HEK293 (cell line): Measurements from ENCODE around the gene SMPD3.

ENCODE experiments used
- CTCF ChIA-PET: fragments of 350-600 bp; formaldehyde crosslinking; extraction: SDS; loops from one replicate; lab custom pipeline; 2021; ENCODE audit warnings: antibody characterized with exemption; lab: Yijun Ruan, JAX
- POLR2A ChIA-PET: fragments of 300-600 bp; formaldehyde crosslinking; extraction: SDS; loops from one replicate; lab custom pipeline; 2020; ENCODE audit warnings: antibody characterized with exemption, inconsistent platforms; lab: Yijun Ruan, JAX
- H3K27ac ChIP-seq: fragments of 200-500 bp; sonication (Bioruptor generic); 2 replicates; pipeline ENCODE4 v1.5.1; 2014; ENCODE audit warnings: low read depth, low read length, control low read depth, inconsistent platforms; ENCODE audit errors: extremely low read depth
- H3K36me3 ChIP-seq, 2 experiments: fragments of 200-500 bp in 1 of 2; sonication (Bioruptor generic) in 1 of 2; 1 replicate in 1 of 2; 2 replicates in 1 of 2; pipeline ENCODE4 v1.5.1; 2014 to 2017; ENCODE audit warnings: inconsistent platforms in 2 of 2, low read length in 2 of 2; ENCODE audit not compliant: control insufficient read depth in 2 of 2, insufficient read depth in 1 of 2
- H3K4me1 ChIP-seq: fragments of 200-500 bp; sonication (Bioruptor generic); 2 replicates; pipeline ENCODE4 v1.5.1; 2014; ENCODE audit warnings: mild to moderate bottlenecking, low read length, inconsistent platforms; ENCODE audit not compliant: control insufficient read depth, insufficient read depth
- H3K4me3 ChIP-seq: 2 replicates; pipeline ENCODE4 v1.5.1; 2011; ENCODE audit warnings: low read depth, mild to moderate bottlenecking, control low read depth, low read length, moderate library complexity
- H3K9me3 ChIP-seq: fragments of 200-500 bp; sonication (Bioruptor generic); 2 replicates; pipeline ENCODE4 v1.5.1; 2014; ENCODE audit warnings: low read depth, low read length, inconsistent platforms; ENCODE audit not compliant: control insufficient read depth, insufficient read depth
- KLF9 ChIP-seq: fragments of 450-650 bp; formaldehyde crosslinking; IDR thresholded peaks from 2 replicates; pipeline ENCODE4 v1.5.1; 2016; ENCODE audit warnings: missing biosample characterization, missing genetic modification characterization, low read depth
- PBX3 ChIP-seq: sonication (generic); formaldehyde crosslinking; IDR thresholded peaks from 2 replicates; pipeline ENCODE4 v1.8.1; 2022; ENCODE audit warnings: mild to moderate bottlenecking, moderate library complexity, missing genetic modification reagents
- ZBTB11 ChIP-seq: fragments of 450-650 bp; formaldehyde crosslinking; conservative IDR thresholded peaks from 2 replicates; pipeline ENCODE4 v1.5.1; 2016; ENCODE audit warnings: low read depth, missing biosample characterization, missing genetic modification characterization
- ZBTB17 ChIP-seq: fragments of 450-650 bp; formaldehyde crosslinking; IDR thresholded peaks from 2 replicates; pipeline ENCODE4 v1.5.1; 2016; ENCODE audit warnings: missing biosample characterization, missing genetic modification characterization
- ZFP69B ChIP-seq: fragments of 450-650 bp; formaldehyde crosslinking; IDR thresholded peaks from 2 replicates; pipeline ENCODE4 v1.5.1; 2016; ENCODE audit warnings: missing biosample characterization, missing genetic modification characterization
- ZNF132 ChIP-seq: fragments of 450-650 bp; formaldehyde crosslinking; IDR thresholded peaks from 2 replicates; pipeline ENCODE4 v1.5.1; 2017; ENCODE audit warnings: missing biosample characterization, missing genetic modification characterization, borderline replicate concordance
- ZNF16 ChIP-seq: fragments of 450-650 bp; formaldehyde crosslinking; IDR thresholded peaks from 2 replicates; pipeline ENCODE4 v1.5.1; 2016; ENCODE audit warnings: low read depth, missing biosample characterization, missing genetic modification characterization
- ZNF221 ChIP-seq: fragments of 450-650 bp; formaldehyde crosslinking; IDR thresholded peaks from 2 replicates; pipeline ENCODE4 v1.5.1; 2017; ENCODE audit warnings: missing biosample characterization, missing genetic modification characterization, borderline replicate concordance
- ZNF394 ChIP-seq: fragments of 450-650 bp; formaldehyde crosslinking; IDR thresholded peaks from 2 replicates; pipeline ENCODE4 v1.5.1; 2016; ENCODE audit warnings: missing biosample characterization, missing genetic modification characterization, mild to moderate bottlenecking, moderate library complexity, borderline replicate concordance
- ZNF423 ChIP-seq: fragments of 450-650 bp; formaldehyde crosslinking; IDR thresholded peaks from 2 replicates; pipeline ENCODE4 v1.5.1; 2016; ENCODE audit warnings: missing biosample characterization, missing genetic modification characterization
- ZNF518A ChIP-seq: fragments of 450-650 bp; formaldehyde crosslinking; conservative IDR thresholded peaks from 2 replicates; pipeline ENCODE4 v1.5.1; 2016; ENCODE audit warnings: low read depth, missing biosample characterization, missing genetic modification characterization
- ZNF548 ChIP-seq: fragments of 450-650 bp; formaldehyde crosslinking; IDR thresholded peaks from 2 replicates; pipeline ENCODE4 v1.5.1; 2016; ENCODE audit warnings: missing biosample characterization, missing genetic modification characterization
- ZNF621 ChIP-seq: fragments of 450-650 bp; formaldehyde crosslinking; IDR thresholded peaks from 2 replicates; pipeline ENCODE4 v1.5.1; 2017; ENCODE audit warnings: missing biosample characterization, missing genetic modification characterization
- ZNF629 ChIP-seq: fragments of 450-650 bp; formaldehyde crosslinking; IDR thresholded peaks from 2 replicates; pipeline ENCODE4 v1.5.1; 2017; ENCODE audit warnings: missing biosample characterization, missing genetic modification characterization
- ZNF677 ChIP-seq: fragments of 450-650 bp; IDR thresholded peaks from 2 replicates; pipeline ENCODE4 v1.5.0; 2018; ENCODE audit warnings: missing biosample characterization, mild to moderate bottlenecking, missing genetic modification characterization, moderate library complexity
- ZNF76 ChIP-seq: fragments of 450-650 bp; formaldehyde crosslinking; IDR thresholded peaks from 2 replicates; pipeline ENCODE4; 2016; ENCODE audit warnings: low read depth, missing biosample characterization, missing genetic modification characterization, borderline replicate concordance
- ZNF843 ChIP-seq: fragments of 450-650 bp; formaldehyde crosslinking; IDR thresholded peaks from 2 replicates; pipeline ENCODE4 v1.5.1; 2016; ENCODE audit warnings: missing biosample characterization, missing genetic modification characterization
- ZSCAN4 ChIP-seq: fragments of 450-650 bp; formaldehyde crosslinking; IDR thresholded peaks from 2 replicates; pipeline ENCODE4 v1.5.1; 2017; ENCODE audit warnings: missing biosample characterization, missing genetic modification characterization

Gene SMPD3

GRCh38 chr16:68450741-68451255 lies 2.5 kb upstream of the SMPD3 start:
- ChIA-PET CTCF (interaction anchor here (0.8 to 1.6 kb wide), 2 partner anchors 60 to 71 kb away, joined by 3 to 7 read pairs; no protein-coding TSS in a partner anchor), POLR2A (no interaction called here)
- Histone ChIP-seq H3K4me1 (no peaks in the 10 kb centered on the region), H3K4me3 (no peak overlapping the region), H3K27ac (no peak overlapping the region), H3K36me3 (no peaks in the 10 kb centered on the region), H3K9me3 (no peaks in the 10 kb centered on the region)
- TF ChIP-seq ZNF16 (no peak), ZFP69B (no peak), ZNF394 (tag by site-specific recombination) (no peak), ZNF132 (no peak), ZNF621 (tag by site-specific recombination) (no peak), KLF9 (tag by site-specific recombination) (no peak), ZNF221 (tag by site-specific recombination) (no peak), ZNF518A (tag by site-specific recombination) (no peak), ZBTB11 (tag by site-specific recombination) (no peak), ZNF629 (tag by site-specific recombination) (no peak), ZNF423 (no peak), ZBTB17 (tag by site-specific recombination) (no peak), ZNF843 (tag by site-specific recombination) (no peak), PBX3 (CRISPR knock-in tag) (no peak), ZNF548 (tag by site-specific recombination) (no peak), ZNF76 (tag by site-specific recombination) (no peak), ZSCAN4 (tag by site-specific recombination) (no peak), ZNF677 (no peak)
